IMR-90 (cell line): Measurements from ENCODE around the gene PTPRG. TPM values are rescaled to one million over a fixed set of nuclear protein-coding genes. Genes with fewer than 3 reads are reported as not detected.
A peak's percentile ranks its signal among the peaks of the same experiment; 100 is the strongest.

Experiments used
- ATAC-seq: fragments of 200-7000 bp; cut with Tn5 transposase; 2 replicates; pipeline ENCODE4 v1.9.1; 2020; ENCODE audit warnings: low read depth, mild to moderate bottlenecking, moderate library complexity
- BruUV-seq: library from RNA; stranded (reverse); fragments of 400-500 nt; replicated peaks from 2 replicates; lab custom pipeline; 2021; lab: Mats Ljungman, UMichigan
- CTCF ChIA-PET: fragments of 300-600 bp; formaldehyde crosslinking; extraction: SDS; loops from one replicate; lab custom pipeline; 2021; ENCODE audit warnings: antibody characterized with exemption; lab: Yijun Ruan, JAX
- POLR2A ChIA-PET: fragments of 300-600 bp; sonication (Branson Sonifier 250); formaldehyde crosslinking; loops from one replicate; lab custom pipeline; 2022; ENCODE audit warnings: antibody characterized with exemption; ENCODE audit not compliant: unreplicated experiment; lab: Charles Lee
- DNase-seq: peaks from one replicate; pipeline ENCODE4 v3.0.0; 2013
- H2AFZ ChIP-seq: replicated peaks from 2 replicates; pipeline ENCODE3; 2013; ENCODE audit warnings: low read length, mild to moderate bottlenecking; ENCODE audit not compliant: poor library complexity
- H2AK5ac ChIP-seq: 2 replicates; pipeline ENCODE4 v1.6.1; 2013; ENCODE audit warnings: low read depth, low read length, inconsistent platforms
- H2AK9ac ChIP-seq: replicated peaks from 2 replicates; pipeline ENCODE3; 2013; ENCODE audit warnings: mild to moderate bottlenecking, low read depth, low read length, moderate library complexity; ENCODE audit not compliant: poor library complexity
- H2BK120ac ChIP-seq: 2 replicates; pipeline ENCODE4 v1.6.1; 2013; ENCODE audit warnings: low read depth, low read length, inconsistent platforms
- H2BK15ac ChIP-seq: 3 replicates; pipeline ENCODE4 v1.6.1; 2013; ENCODE audit warnings: low read depth, low read length, inconsistent platforms
- H2BK20ac ChIP-seq: 2 replicates; pipeline ENCODE4 v1.6.1; 2013; ENCODE audit warnings: low read depth, mild to moderate bottlenecking, inconsistent platforms, low read length, moderate library complexity
- H2BK5ac ChIP-seq: 2 replicates; pipeline ENCODE4 v1.6.1; 2013; ENCODE audit warnings: mild to moderate bottlenecking, low read depth, low read length, inconsistent platforms; ENCODE audit not compliant: poor library complexity, severe bottlenecking
- H3K14ac ChIP-seq: replicated peaks from 2 replicates; pipeline ENCODE4 v1.6.1; 2013; ENCODE audit warnings: low read depth, low read length, inconsistent platforms
- H3K18ac ChIP-seq: 2 replicates; pipeline ENCODE4 v1.6.1; 2013; ENCODE audit warnings: low read depth, low read length, control low read depth
- H3K23ac ChIP-seq: 2 replicates; pipeline ENCODE4 v1.6.1; 2013; ENCODE audit warnings: low read depth, low read length, inconsistent platforms
- H3K27ac ChIP-seq: 2 replicates; pipeline ENCODE4 v1.5.1; 2013; ENCODE audit warnings: mild to moderate bottlenecking, control low read depth, low read length; ENCODE audit not compliant: insufficient read depth
- H3K27me3 ChIP-seq: 2 replicates; pipeline ENCODE4 v1.6.1; 2013; ENCODE audit warnings: low read length; ENCODE audit not compliant: control insufficient read depth, insufficient read depth
- H3K36me3 ChIP-seq: 2 replicates; pipeline ENCODE4 v1.6.1; 2013; ENCODE audit warnings: low read length, mixed read lengths; ENCODE audit not compliant: control insufficient read depth, insufficient read depth
- H3K4ac ChIP-seq: 2 replicates; pipeline ENCODE4 v1.6.1; 2013; ENCODE audit warnings: low read depth, low read length, inconsistent platforms
- H3K4me1 ChIP-seq: 2 replicates; pipeline ENCODE4 v1.6.1; 2013; ENCODE audit warnings: low read length, mixed read lengths; ENCODE audit not compliant: control insufficient read depth, insufficient read depth
- H3K4me2 ChIP-seq: 2 replicates; pipeline ENCODE4 v1.6.1; 2013; ENCODE audit warnings: low read depth, mild to moderate bottlenecking, control low read depth, low read length, moderate library complexity
- H3K4me3 ChIP-seq: 2 replicates; pipeline ENCODE4 v1.5.1; 2013; ENCODE audit warnings: low read depth, mild to moderate bottlenecking, control low read depth, low read length, moderate library complexity; ENCODE audit not compliant: insufficient read depth
- H3K56ac ChIP-seq: 2 replicates; pipeline ENCODE4 v1.6.1; 2013; ENCODE audit warnings: low read length, inconsistent platforms; ENCODE audit not compliant: insufficient read depth; ENCODE audit errors: extremely low read depth
- H3K79me1 ChIP-seq, 2 experiments: 2 replicates each; pipeline ENCODE4 v1.6.1; 2013; ENCODE audit warnings: low read length in 2 of 2, inconsistent platforms in 1 of 2, low read depth in 1 of 2
- H3K9ac ChIP-seq: 2 replicates; pipeline ENCODE4 v1.6.1; 2013; ENCODE audit warnings: low read depth, low read length, control low read depth
- H3K9me1 ChIP-seq: 2 replicates; pipeline ENCODE4 v1.6.1; 2013; ENCODE audit warnings: low read length, inconsistent platforms; ENCODE audit not compliant: insufficient read depth
- H3K9me3 ChIP-seq: 2 replicates; pipeline ENCODE4 v1.6.1; 2013; ENCODE audit warnings: low read length; ENCODE audit not compliant: control insufficient read depth, insufficient read depth
- H4K20me1 ChIP-seq: 2 replicates; pipeline ENCODE4 v1.6.1; 2013; ENCODE audit warnings: low read length, inconsistent platforms; ENCODE audit not compliant: insufficient read depth
- H4K5ac ChIP-seq: 2 replicates; pipeline ENCODE4 v1.6.1; 2013; ENCODE audit warnings: mild to moderate bottlenecking, low read depth, low read length, control low read depth
- H4K8ac ChIP-seq, 2 experiments: 2 replicates each; pipeline ENCODE4 v1.6.1; 2013; ENCODE audit warnings: low read depth in 2 of 2, low read length in 2 of 2, control low read depth in 1 of 2, inconsistent platforms in 1 of 2
- H4K91ac ChIP-seq: 2 replicates; pipeline ENCODE4 v1.6.1; 2013; ENCODE audit warnings: low read depth, low read length, inconsistent platforms; ENCODE audit not compliant: insufficient read depth
- BHLHE40 ChIP-seq: fragments of 150-350 bp; IDR thresholded peaks from 2 replicates; pipeline ENCODE4 v1.6.1; 2016; ENCODE audit warnings: mild to moderate bottlenecking, low read depth, low read length
- CEBPB ChIP-seq: IDR thresholded peaks from 2 replicates; pipeline ENCODE4 v1.6.1; 2012; ENCODE audit warnings: low read depth, low read length, improper control_type of control experiment
- MAZ ChIP-seq: IDR thresholded peaks from 2 replicates; pipeline ENCODE4 v1.6.1; 2012; ENCODE audit warnings: low read depth, mild to moderate bottlenecking, low read length, improper control_type of control experiment, moderate library complexity, borderline replicate concordance
- MXI1 ChIP-seq: IDR thresholded peaks from 2 replicates; pipeline ENCODE4 v1.6.1; 2012; ENCODE audit warnings: low read depth, mild to moderate bottlenecking, low read length, moderate library complexity, borderline replicate concordance
- WGBS, 2 experiments: methylation state at CpG; one replicate each; pipeline versions ENCODE4 v1.1.5 to v1.1.7; 2013; ENCODE audit warnings: missing lambda C conversion rate in 2 of 2; ENCODE audit not compliant: insufficient read length in 1 of 2; ENCODE audit errors: extremely low coverage in 2 of 2; 5-methylcytosine and 5-hydroxymethylcytosine counted together
- dilution Hi-C: fragments of 300-500 bp; cut with HindIII; formaldehyde crosslinking; loops from one replicate; pipeline ENCODE4 v1.14.3; 2018; ENCODE audit warnings: low sequenced_read_pairs; ENCODE audit not compliant: unreplicated experiment
- in situ Hi-C: fragments of 300-500 bp; cut with MboI; formaldehyde crosslinking; loops from 3 replicates; pipeline ENCODE4 v1.14.3; 2019; ENCODE audit warnings: low sequenced_read_pairs, inconsistent platforms, mixed read lengths
- intact Hi-C: fragments of 100-400 bp; cut with micrococcal nuclease; formaldehyde crosslinking; loops from 2 replicates; pipeline ENCODE4 v1.10.0; 2022
- polyA plus RNA-seq, 3 experiments: library from polyadenylated mRNA; depleted of rRNA; stranded (reverse); fragments of >200 nt; gene quantifications; 2 replicates each; pipeline ENCODE4 v1.2.3, GENCODE V29; 2012; ENCODE audit warnings: low replicate concordance in 1 of 3
- total RNA-seq: library from RNA; depleted of rRNA; stranded (reverse); fragments of >200 nt; gene quantifications from 2 replicates; pipeline ENCODE4 v1.2.3, GENCODE V29; 2012

PTPRG gene
- total and polyA plus RNA-seq, 2 of the 4 experiments (the other 2 are of a cell fraction): 7.7 to 31.0 TPM

GRCh38 chr3:61966200-61966599 lies 404.8 kb downstream of the PTPRG start:
- dilution Hi-C loops: no loop called here
- TF ChIP-seq MAZ (no peak), BHLHE40 (no peak), CEBPB (no peak), MXI1 (no peak)
- ATAC-seq (no peak), DNase-seq (peak; percentile 4)
- no peak overlapping the region for H3K9ac ChIP-seq
- H3K27ac ChIP-seq: no peak overlapping the region
- intact Hi-C loops: no loop called here
- no peaks in the 10 kb centered on the region for H3K9me3 ChIP-seq
- H4K5ac ChIP-seq: no peak overlapping the region
- 100% methylated on average over 1 of the region's 2 CpGs; no CpG with 5 or more reads in 1 of the 2 experiments for WGBS, 2 experiments
- H3K27me3 ChIP-seq: no peaks in the 10 kb centered on the region
- H4K91ac ChIP-seq: no peak overlapping the region
- CTCF ChIA-PET: interaction anchor here (0.6 kb wide), 1 partner anchor 24 kb away, joined by 4 read pairs; no protein-coding TSS in a partner anchor
- no peak overlapping the region for H3K14ac ChIP-seq
- no peak overlapping the region for H2AFZ ChIP-seq
- H2BK15ac ChIP-seq: no peak overlapping the region
- no peak overlapping the region for H3K4me3 ChIP-seq
- no peaks in the 10 kb centered on the region for H3K36me3 ChIP-seq
- H3K23ac ChIP-seq: no peak overlapping the region
- H3K9me1 ChIP-seq: peaks cover 4% of the 10 kb centered on the region
- H2AK9ac ChIP-seq: no peak overlapping the region
- H2BK5ac ChIP-seq: no peak overlapping the region
- no peak overlapping the region for H2BK120ac ChIP-seq
- POLR2A ChIA-PET: no interaction called here
- H2BK20ac ChIP-seq: no peak overlapping the region
- no TSS peak for BruUV-seq
- H4K8ac ChIP-seq: no peak overlapping the region
- in situ Hi-C loops: no loop called here
- peaks cover 17% of the 10 kb centered on the region; the same call in 1 of the 2 replicates for H4K20me1 ChIP-seq
- H3K18ac ChIP-seq: no peak overlapping the region
- no peaks in the 10 kb centered on the region for H3K4me1 ChIP-seq
- H3K4me2 ChIP-seq: no peak overlapping the region
- H3K79me1 ChIP-seq: peaks cover 12 to 36% of the 10 kb centered on the region in 2 experiments
- no peak overlapping the region for H2AK5ac ChIP-seq
- no peak overlapping the region for H3K56ac ChIP-seq
- no peak overlapping the region for H3K4ac ChIP-seq
